GM19467 (cell line): Measurements from ENCODE around the gene TMEM40.
"Not testable (repeated sequence)": the region's sequence is repeated elsewhere in the genome, so short reads cannot be mapped to it uniquely, and the experiment has no call there.

Source experiments
- ATAC-seq: cut with Tn5 transposase; IDR thresholded peaks from one replicate; pipeline ENCODE4 v1.9.1; 2021; ENCODE audit warnings: mild to moderate bottlenecking, moderate library complexity; ENCODE audit not compliant: unreplicated experiment

The TMEM40 gene, protein sequence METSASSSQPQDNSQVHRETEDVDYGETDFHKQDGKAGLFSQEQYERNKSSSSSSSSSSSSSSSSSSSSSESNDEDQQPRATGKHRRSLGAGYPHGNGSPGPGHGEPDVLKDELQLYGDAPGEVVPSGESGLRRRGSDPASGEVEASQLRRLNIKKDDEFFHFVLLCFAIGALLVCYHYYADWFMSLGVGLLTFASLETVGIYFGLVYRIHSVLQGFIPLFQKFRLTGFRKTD

DNA sequence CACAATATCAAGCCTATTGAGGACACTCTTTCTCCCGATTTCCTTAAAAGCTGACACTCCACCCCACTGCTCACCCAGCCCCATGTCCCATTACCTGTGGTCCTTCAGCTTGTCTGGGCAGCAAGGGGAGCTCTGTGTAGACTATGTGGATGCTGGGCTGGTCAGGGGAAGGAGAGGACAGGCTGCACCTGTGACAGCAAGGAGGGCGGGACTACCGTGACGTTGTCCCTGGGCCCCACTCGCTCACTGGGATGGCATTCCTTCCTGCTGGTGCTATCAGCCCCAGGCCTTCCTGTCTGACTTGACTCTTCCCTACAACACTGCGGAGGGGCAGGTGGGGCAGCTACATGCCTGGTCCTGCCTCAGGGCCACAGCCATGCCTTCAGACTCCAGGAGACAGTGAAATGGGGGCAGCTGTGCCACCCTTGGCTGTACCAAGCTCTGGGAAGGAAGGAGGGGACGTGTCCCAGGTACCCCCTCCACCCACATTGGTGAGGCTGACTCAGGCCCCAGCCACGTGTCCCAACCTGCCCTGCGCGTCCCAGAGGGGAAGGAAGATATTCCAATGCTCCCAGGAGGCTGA, at the start of gene TMEM40:
TMEM40 (minus strand) TSS at position 163 of the 583 bp plus-strand sequence. CDS start 9,427 bp downstream, outside the sequence.
- ATAC-seq: no peak

- no peak for ATAC-seq
Observed at GRCh38 chr3:12808587-12808986, 49.5 kb upstream of the TMEM40 start.

GRCh38 chr3:12807601-12808359, 48.7 kb upstream of the TMEM40 start:
- no peak for ATAC-seq

DNA sequence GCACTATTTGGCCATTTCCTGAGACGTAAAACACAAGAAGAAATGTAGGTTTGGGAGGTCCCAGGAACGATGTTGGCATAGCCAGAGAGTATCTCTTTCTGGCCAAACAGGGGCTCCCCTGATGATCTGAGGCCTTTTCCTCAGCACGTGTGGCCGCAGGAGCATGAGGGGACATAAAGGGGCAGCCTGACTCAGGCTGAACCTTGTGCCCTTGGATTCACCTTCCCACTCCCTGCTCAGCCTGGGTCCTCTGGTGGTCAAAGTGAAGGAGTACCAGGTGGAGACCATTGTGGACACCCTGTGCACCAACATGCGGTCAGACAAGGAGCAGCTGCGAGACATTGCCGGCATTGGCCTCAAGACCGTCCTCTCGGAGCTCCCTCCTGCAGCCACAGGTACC, 48.0 kb upstream of the TMEM40 start:
- ATAC-seq: no peak

- ATAC-seq: no peak
Observed at GRCh38 chr3:12803371-12803770, 44.3 kb upstream of the TMEM40 start.

- no peak for ATAC-seq
Observed at GRCh38 chr3:12799525-12800440, 40.7 kb upstream of the TMEM40 start.

GRCh38 chr3:12798559-12799179, 39.6 kb upstream of the TMEM40 start:
- no peak for ATAC-seq

DNA sequence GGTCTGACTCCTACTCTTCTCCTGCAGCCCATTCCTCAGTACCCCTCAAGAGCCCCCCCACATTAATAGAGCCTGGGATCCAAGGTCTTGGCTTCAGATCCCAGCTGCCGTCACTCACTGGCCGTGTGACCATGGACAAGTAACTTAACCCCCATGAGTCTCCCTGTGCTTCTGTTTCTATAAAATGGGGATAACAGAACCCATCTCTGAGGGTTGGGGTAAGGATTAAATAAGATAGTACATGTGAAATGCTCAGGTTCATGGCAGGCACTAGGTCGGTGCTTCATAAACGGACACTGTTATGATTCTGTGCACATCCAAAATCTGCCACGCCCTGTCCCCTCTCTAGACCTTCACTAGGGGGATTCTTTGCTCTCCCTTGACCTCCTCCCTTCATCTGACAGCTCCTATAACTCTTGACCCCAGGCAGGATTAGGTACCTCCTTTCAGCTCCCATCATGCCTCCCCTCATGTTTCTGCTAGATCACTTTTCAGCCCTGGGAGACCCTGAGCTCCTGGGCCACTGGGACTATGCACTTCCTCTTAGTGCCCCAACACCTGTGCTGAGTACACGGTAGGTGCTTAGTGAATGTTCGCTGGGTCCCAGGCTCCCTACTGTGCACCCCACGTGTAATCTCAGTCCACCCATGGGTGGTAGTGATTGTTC, 39.0 kb upstream of the TMEM40 start:
- no peak for ATAC-seq

- ATAC-seq: no peak
Observed at GRCh38 chr3:12797124-12797891, 38.2 kb upstream of the TMEM40 start.

DNA sequence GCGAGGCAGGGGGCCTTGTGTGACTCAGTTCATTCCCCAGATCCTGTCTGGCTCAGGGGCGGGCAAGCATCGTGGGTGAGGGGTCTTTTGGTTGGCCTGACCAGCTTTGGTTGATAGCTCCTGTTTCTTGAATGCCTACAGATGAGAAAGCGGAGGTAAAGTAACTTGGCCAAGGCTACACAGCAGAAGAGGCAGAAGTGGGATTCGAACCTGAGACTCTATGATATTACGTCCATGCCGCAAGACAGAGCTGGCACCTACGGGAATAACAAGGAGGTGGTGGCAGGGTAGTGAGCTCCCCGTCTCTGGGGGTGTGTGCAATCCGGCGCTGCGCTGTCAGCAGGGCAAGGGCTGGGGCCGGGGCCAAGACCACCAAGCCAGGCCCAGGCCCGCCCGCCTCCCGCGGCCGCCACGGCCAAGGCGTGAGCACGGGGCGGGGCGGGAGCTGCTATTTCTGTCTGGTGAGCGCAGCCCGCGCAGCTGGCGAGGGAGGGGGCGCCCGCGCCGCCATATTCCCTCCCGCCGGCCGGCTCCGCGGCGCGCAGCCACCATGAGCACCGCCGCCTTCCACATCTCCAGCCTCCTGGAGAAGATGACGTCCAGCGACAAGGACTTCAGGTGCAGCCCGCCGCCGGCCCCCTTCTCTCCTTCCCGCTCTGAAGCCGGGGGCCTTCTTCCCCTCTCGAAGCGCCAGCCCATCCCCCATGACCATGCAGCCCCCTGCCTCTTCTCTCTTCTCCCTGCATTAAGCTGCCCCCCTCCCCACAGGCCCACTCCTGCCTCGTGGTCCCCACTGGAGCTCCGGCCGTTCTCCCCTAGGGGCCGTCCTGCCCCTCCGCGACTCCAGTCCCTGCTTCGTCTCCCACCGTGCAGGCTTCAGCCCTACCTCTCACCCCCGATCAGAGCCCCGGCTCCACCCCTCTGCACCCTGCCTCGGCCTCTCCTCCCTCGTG, 37.4 kb upstream of the TMEM40 start, which contains the start of gene CAND2:
CAND2 (plus strand) TSS at position 510 of the 953 bp plus-strand sequence; CDS start at position 551, 41 bp downstream.
- no peak for ATAC-seq

DNA sequence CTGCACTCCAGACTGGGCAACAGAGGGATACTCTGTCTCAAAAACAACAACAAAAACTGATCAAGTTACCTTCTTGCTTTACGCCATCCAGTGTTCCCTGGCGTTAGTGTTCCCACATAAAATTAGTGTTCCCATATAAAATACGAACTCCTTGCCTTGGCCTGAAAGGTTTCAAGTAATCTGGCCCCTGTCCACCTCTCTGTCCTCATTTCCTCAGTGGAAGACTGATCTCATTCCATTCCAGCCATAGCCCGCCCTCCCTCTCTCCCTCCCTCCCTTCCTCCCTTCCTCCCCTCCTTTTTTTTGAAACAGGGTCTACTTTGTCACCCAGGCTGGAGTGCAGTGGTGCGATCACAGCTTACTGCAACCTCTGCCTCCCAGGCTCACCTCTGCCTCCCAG, 34.6 kb upstream of the TMEM40 start:
- ATAC-seq: no peak

GRCh38 chr3:12791430-12791829, 32.4 kb upstream of the TMEM40 start:
- ATAC-seq: no peak

DNA sequence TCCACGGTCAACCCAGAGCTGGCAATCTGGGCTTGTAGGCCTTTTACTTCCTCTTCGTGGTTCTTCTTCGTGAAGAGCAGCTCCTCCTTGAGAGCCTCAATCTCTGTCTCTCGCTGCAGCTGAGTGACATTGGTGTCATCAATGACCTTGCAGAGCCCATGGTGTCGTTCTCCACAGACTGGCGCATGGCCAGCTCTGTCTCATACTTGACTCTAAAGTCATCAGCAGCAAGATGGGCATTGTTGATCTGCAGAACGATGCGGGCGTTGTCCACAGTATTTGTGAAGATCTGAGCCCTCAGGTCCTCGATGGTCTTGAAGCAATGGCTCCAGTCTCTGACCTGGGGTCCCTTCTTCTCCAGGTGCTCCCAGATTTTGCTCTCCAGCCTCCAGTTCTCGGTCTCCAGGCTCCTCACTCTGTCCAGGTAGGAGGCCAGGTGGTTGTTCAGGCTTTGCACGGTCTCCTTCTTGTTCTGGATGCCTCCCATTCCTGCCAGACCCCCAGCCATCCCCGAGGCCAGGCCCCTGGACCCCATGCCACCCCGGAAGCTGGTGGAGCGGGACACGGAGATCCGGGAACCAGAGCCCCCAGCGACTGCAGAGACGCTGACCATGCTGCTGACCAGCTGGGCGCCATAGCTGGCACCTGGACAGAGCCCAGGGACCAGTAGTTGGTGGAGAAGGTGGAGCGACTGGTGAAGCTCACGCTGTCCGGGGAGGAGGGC, 29.1 kb upstream of the TMEM40 start:
- ATAC-seq: not testable (repeated sequence)

DNA sequence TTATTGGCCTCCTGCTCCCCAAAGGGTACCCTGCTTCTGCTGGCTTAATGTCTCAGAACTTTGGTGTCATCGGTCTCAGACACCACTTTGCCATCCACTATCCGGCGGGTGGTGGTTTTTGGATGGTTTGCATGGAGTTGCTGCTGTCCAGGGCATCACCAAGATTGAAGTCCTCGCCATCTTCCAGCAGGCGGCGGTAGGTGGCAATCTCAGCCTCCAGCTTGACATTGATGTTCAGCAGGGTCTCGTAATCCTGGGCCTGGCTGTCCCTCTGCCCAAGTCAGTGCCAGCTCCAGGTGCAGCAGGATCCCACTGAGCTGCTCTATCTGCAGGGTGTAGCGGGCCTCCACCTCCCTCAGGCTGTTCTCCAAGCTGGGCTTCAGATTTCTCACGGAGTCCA, 28.3 kb upstream of the TMEM40 start:
- not testable (repeated sequence) for ATAC-seq

- ATAC-seq: no peak
Observed at GRCh38 chr3:12785096-12785495, 26.0 kb upstream of the TMEM40 start.

DNA sequence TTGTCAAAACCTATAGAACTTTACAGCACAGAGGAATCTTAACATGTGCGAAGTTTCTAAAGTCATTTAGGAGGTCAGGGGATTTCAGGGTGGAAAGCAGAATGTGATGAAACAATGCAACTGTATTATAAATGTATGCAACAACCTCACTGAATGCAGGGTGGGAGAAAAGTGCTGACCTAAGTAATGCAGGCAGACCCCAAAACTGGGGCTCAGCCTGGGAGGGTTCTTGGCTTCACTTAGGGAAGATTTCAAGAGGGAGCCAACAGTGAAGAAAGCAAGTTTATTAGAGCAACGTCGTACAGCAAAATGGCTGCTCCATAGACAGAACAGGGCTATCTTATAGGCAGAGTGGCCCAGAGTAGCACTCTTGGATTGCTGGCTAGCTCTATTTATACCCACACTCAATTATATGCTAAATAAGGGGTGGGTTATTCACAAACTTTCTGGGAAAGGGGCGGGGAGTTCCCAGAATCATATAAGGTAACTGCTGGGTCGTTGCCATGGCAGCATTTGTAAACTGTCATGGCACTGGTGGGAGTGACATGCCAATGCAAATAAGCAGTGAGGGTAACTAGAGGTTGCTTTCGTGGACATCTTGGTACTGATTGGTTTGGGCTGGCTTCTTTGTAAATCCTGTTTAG, 23.2 kb upstream of the TMEM40 start:
- no peak for ATAC-seq

DNA sequence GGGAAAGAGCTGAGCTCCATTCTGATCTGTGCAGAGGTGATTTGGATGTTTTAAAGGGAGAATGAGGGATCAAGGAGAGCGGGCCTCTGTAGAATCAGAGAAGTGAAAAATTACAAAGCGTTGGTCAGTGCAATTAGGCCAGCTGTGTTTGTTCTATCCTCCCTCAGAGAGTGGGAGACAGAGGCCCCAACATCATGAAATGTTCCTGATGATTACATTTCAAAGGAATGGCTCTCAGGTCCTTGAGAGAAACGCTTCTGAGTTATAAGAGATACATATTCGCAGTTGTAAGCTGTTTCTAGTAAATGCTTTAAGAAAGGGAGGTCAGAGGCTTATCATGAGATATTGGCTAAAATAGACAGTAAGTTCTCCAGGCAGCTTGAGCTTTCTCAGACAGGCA, 21.7 kb upstream of the TMEM40 start:
- ATAC-seq: no peak
